Subcutaneous adipose tissue (tissue), 4 donors: ENCODE measurements around the gene IGF2. TPM values are rescaled to one million over a fixed set of nuclear protein-coding genes. Genes with fewer than 3 reads are reported as not detected.

ENCODE experiments used
- total RNA-seq, 4 donors: library from RNA; depleted of rRNA; stranded (reverse); fragments of >200 nt; gene quantifications; one replicate each; pipeline ENCODE4 v1.1.0, GENCODE V29; 2016
- TF ChIP-seq, protein P1 (sequence below): fragments of 450-650 bp; IDR thresholded peaks from one replicate; pipeline ENCODE4 v1.5.1; 2016; ENCODE audit warnings: low read depth, mild to moderate bottlenecking, control low read depth, antibody characterized with exemption, moderate library complexity

The IGF2 gene
- total RNA-seq, 4 donors from 2014 or later = 21.6 to 32.8 (median 26.6) TPM

DNA sequence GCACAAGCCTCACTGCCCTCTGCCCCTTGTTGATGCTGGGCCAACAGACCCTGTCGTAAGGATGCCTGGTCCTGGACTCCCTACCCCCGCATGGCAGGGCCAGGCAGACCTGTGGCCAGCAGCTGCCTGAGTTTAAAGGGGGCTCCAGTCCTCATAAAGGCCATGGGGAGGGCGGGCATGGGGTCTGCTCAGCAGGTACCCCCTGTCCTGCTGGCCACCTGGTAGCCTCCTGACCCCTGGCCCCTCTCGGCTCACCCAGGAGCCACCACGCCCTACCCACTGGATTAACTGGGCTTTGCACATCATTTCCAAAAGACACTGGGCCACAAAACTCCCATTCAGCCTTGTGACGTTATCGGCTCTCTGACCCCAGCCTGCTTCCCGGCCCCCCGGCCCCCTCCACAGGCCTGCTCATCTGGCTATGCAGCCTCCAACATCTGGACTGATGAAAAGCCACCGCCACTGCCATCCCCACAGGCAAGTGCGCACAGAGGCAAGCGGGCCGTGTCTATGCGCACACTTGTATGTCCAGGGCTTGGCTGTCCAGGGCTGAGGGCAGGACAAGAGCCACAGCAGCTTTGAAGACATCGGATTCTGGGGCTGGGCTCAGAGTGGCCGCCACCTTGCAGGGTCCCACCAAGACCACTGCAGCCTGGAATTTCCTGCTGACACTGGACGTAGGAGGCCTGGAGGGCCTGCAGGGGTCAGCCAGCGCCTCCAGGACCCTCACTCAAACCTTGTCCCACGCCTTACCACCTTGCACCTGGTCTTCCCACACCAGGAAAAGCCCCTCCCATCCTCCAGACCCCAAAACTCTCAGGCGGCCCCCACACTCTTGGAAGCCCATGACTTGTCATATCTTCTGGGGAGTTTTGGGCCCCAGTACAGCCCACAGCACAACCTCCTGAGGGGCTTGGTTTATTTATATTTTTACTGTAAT, 48.7 kb downstream of the IGF2 start:
- TF ChIP-seq, protein P1, sequence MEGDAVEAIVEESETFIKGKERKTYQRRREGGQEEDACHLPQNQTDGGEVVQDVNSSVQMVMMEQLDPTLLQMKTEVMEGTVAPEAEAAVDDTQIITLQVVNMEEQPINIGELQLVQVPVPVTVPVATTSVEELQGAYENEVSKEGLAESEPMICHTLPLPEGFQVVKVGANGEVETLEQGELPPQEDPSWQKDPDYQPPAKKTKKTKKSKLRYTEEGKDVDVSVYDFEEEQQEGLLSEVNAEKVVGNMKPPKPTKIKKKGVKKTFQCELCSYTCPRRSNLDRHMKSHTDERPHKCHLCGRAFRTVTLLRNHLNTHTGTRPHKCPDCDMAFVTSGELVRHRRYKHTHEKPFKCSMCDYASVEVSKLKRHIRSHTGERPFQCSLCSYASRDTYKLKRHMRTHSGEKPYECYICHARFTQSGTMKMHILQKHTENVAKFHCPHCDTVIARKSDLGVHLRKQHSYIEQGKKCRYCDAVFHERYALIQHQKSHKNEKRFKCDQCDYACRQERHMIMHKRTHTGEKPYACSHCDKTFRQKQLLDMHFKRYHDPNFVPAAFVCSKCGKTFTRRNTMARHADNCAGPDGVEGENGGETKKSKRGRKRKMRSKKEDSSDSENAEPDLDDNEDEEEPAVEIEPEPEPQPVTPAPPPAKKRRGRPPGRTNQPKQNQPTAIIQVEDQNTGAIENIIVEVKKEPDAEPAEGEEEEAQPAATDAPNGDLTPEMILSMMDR = no peak

DNA sequence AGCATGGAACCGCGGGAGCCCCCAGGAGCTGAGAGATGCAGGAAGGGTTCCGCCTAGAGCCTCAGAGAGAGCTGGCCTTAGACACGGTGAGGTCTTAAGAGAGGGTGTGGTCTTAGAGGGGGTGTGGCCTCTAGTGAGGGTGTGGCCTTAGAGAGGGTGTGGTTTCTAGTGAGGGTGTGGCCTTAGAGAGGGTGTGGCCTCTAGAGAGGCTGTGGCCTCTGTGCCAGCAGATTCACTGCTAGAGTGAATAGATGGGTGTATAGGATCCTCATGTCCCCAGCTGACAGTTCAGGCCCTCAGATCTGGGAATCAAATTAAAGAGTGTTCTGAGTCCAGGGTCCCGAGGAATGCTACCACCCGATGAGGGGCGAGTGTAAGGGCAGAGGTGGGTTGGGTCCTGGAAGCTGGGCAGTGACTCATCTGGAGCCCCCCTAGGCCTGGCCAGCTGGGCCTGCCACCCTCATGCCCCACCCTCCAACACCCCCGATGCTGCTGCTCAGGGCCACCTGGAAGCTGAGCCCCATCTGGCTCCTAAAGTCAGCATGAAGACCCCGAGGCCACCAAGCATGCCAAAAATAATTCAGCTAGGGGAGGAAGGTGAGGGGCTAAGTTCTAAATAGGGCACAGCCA, 49.5 kb downstream of the IGF2 start:
- TF ChIP-seq, protein P1 = no peak

DNA sequence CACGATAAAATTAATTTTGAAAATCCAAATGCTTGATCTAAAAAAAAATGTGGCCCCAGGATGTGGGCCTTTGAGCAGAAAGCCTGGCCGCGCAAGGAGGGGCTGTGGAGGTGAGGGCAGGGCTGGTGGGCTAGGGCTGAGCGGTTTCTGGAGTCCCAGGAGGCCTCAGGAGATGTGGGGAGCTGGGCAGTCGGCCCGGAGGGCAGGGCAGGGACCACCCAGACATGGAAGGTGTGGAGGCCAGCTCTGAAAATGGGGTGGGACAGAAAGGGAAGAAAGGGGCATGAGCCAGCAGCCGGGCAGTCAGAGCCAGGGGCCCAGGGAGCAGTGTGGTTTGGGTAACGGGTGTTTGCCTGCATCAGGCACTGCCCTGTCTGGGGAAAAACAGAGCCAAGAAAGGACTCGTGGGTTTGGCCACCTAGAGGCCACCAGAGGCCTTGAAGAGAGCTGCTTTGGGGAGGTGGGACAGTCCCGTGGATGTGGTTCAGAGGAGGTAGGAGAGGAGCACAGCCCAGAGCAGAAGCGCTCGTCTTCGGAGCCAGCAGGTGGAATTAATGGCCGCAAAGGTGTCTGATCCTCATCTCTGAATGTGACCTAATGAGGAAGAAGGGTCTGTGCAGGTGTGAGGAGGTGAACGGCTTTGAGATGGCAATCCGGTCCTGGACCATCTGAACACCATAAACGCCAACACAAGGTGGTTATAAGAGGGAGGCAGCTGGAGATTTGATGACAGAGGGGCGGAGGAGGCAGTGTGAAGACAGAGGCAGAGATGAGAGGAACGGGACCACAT, 50.2 kb downstream of the IGF2 start:
- TF ChIP-seq, protein P1 = no peak

DNA sequence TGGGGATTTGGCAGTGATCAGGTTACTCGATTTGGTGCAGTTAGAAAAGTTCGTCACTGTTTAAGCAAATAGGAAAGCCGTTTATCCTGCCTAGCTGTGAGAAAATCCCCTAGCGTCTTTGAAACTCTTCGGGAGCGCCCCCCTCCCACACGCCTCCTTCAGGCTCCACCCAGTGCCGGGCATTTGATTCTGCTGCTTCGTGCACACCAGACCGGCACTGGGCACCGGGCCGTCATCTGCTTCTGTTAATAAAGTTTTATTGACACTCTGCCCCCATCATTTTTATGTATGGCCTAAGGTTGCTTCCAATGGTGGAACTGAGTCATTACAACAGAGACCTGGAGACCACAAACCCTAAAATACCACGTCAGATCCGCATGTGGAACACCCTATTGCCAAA, 50.9 kb downstream of the IGF2 start:
- TF ChIP-seq, protein P1 = no peak

DNA sequence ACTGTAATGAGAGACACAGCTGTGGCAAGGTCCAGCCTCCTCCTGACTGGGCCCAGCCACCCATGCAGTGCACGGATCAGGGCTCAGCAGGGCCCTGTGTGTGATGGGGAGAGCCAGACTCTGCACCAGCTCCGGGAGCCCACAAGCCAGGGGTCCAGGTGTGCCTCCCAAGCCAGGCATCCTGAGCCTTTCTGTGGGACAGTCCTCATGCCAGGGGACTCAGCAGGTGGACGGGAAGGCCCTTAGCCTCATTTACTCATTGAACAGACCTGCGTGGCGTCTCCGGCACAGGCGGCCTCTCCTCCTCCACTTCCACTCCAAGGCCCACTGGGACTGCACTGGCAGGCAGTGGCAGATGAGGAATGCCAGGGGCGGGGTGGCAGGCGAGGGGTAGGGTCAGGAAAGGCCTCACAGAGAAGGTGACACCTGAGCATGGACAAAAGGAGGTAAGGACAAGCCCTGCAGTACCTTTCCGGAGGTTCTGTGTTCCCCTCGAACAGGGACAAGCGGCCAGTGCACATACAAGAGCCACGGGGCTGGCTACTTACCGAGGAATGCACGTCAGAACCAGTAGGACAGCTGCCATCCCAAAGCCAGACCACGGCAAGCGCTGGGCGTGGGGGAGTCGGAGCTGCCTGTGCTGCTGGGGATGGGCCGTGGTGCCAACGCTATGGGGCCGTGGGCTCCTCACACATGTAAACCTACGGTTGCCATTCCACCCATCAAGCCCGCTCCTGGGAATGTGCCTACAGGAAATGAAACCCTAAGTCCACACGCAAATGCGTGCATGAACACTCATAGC, 52.7 kb downstream of the IGF2 start:
- TF ChIP-seq, protein P1 = no peak

DNA sequence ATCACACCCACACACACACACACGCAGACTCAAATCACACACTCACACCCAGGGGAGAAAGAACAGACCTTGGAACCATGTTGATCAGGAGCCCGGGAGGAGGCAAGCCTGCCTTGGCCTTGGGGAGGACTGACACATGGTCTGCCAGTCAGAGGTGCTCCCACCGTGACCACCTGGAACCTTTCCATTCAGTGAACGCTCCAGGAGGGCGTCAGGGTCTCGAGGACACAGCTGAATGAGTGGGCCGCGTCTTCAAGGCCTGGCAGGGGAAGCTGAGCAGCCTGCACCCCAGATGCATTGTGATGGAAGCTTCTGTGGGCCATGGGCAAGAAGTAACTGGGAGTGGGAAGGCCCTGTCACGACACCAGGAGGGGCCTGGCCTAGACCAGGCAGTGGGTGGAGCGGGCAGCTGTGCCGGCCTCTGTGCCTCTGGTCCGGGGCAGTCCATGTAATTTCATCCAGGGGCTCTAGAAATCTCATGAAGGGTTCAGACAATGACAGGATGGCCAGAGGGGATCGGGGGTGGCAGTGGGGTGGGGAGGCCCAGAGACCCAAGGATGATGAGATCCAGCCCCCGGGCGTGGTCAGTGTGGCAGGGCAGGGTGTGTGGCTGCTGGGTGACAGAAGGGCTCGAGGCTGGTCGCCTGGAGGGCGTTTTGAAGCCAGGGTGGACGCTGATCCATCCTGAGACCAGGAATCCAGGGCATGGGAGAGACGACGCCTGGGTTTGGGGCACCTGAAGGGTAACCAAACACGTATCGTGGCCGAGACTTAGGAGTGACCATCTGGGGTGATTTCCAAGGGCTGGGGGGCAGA, 53.7 kb downstream of the IGF2 start:
- TF ChIP-seq, protein P1 = no peak
